ENCODE data around the gene LRRC72. TPM values are rescaled to one million over a fixed set of nuclear protein-coding genes. Genes with fewer than 3 reads are reported as not detected.

Gene LRRC72
- polyA plus RNA-seq, 1 donor (not counting 4 experiments of a cell fraction or from before 2014, with no cell fraction given): not detected

GRCh38 chr7:16589881-16590280, 63.3 kb downstream of the LRRC72 start:
- Histone ChIP-seq H3K9me1 (ENCODE audit: control insufficient read depth, extremely low read depth, insufficient read depth, low read length) (no peaks in the 10 kb centered on the region), H3K36me3 (ENCODE audit: control insufficient read depth in 2 of 2, extremely low read depth in 1 of 2, insufficient read depth in 2 of 2, low read length in 2 of 2) (no peaks in the 10 kb centered on the region), H3K27me3 (ENCODE audit: control insufficient read depth, extremely low read depth, insufficient read depth, low read length) (no peaks in the 10 kb centered on the region), H3K79me2 (ENCODE audit: control insufficient read depth, insufficient read depth, low read length) (no peaks in the 10 kb centered on the region), H3K4me1 (ENCODE audit: control insufficient read depth, extremely low read depth, insufficient read depth, low read length) (no peaks in the 10 kb centered on the region), H4K20me1 (ENCODE audit: control insufficient read depth, extremely low read depth, insufficient read depth, low read length) (no peaks in the 10 kb centered on the region), H3K4me2 (ENCODE audit: control insufficient read depth, extremely low read depth, insufficient read depth, low read depth, low read length) (no peak overlapping the region), H3K4me3 (ENCODE audit: control insufficient read depth in 2 of 3, extremely low read depth in 1 of 3, insufficient read depth in 2 of 3, low read depth in 1 of 3, low read length in 3 of 3) (no peak overlapping the region), H3K27ac (ENCODE audit: control insufficient read depth, insufficient read depth, low read length) (no peak overlapping the region), H3K9me3 (ENCODE audit: control insufficient read depth, low read depth, low read length) (no peaks in the 10 kb centered on the region), H3K9ac (ENCODE audit: control insufficient read depth, extremely low read depth, insufficient read depth, low read length) (no peak overlapping the region), H2AFZ (ENCODE audit: control insufficient read depth, low read length) (no peak overlapping the region)
- dilution Hi-C loops (cut with MboI; ENCODE audit: extremely low pct_ligation_motif_present, low sequenced_read_pairs): no loop called here
- TF ChIP-seq EZH2 (IDR thresholded peaks at IDR 0.05; ENCODE audit: low read length): no peak
- TF ChIP-seq, protein P1, sequence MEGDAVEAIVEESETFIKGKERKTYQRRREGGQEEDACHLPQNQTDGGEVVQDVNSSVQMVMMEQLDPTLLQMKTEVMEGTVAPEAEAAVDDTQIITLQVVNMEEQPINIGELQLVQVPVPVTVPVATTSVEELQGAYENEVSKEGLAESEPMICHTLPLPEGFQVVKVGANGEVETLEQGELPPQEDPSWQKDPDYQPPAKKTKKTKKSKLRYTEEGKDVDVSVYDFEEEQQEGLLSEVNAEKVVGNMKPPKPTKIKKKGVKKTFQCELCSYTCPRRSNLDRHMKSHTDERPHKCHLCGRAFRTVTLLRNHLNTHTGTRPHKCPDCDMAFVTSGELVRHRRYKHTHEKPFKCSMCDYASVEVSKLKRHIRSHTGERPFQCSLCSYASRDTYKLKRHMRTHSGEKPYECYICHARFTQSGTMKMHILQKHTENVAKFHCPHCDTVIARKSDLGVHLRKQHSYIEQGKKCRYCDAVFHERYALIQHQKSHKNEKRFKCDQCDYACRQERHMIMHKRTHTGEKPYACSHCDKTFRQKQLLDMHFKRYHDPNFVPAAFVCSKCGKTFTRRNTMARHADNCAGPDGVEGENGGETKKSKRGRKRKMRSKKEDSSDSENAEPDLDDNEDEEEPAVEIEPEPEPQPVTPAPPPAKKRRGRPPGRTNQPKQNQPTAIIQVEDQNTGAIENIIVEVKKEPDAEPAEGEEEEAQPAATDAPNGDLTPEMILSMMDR (optimal IDR thresholded peaks at IDR 0.05 in 1 of 3, IDR thresholded peaks at IDR 0.05 in 1 of 3, conservative IDR thresholded peaks at IDR 0.05 in 1 of 3; ENCODE audit: extremely low read depth in 1 of 3, insufficient read depth in 2 of 3, low read length in 3 of 3): no peak
- DNase-seq (ENCODE audit: low read depth, low spot score) (no peak), FAIRE-seq (no peak)

GRCh38 chr7:16590424-16590823, 63.8 kb downstream of the LRRC72 start:
- no peak overlapping the region for H2AFZ ChIP-seq (ENCODE audit: control insufficient read depth, low read length)
- no peaks in the 10 kb centered on the region for H3K36me3 ChIP-seq (ENCODE audit: control insufficient read depth in 2 of 2, extremely low read depth in 1 of 2, insufficient read depth in 2 of 2, low read length in 2 of 2)
- FAIRE-seq: no peak
- no peaks in the 10 kb centered on the region for H3K4me1 ChIP-seq (ENCODE audit: control insufficient read depth, extremely low read depth, insufficient read depth, low read length)
- H3K27me3 ChIP-seq (ENCODE audit: control insufficient read depth, extremely low read depth, insufficient read depth, low read length): no peaks in the 10 kb centered on the region
- no peak overlapping the region for H3K9ac ChIP-seq (ENCODE audit: control insufficient read depth, extremely low read depth, insufficient read depth, low read length)
- H3K79me2 ChIP-seq (ENCODE audit: control insufficient read depth, insufficient read depth, low read length): no peaks in the 10 kb centered on the region
- TF ChIP-seq, protein P1 (optimal IDR thresholded peaks at IDR 0.05 in 1 of 3, IDR thresholded peaks at IDR 0.05 in 1 of 3, conservative IDR thresholded peaks at IDR 0.05 in 1 of 3; ENCODE audit: extremely low read depth in 1 of 3, insufficient read depth in 2 of 3, low read length in 3 of 3): no peak
- no peak for TF ChIP-seq EZH2 (IDR thresholded peaks at IDR 0.05; ENCODE audit: low read length)
- H3K9me1 ChIP-seq (ENCODE audit: control insufficient read depth, extremely low read depth, insufficient read depth, low read length): no peaks in the 10 kb centered on the region
- dilution Hi-C loops (cut with MboI; ENCODE audit: extremely low pct_ligation_motif_present, low sequenced_read_pairs): no loop called here
- no peak for DNase-seq (ENCODE audit: low read depth, low spot score)
- H3K9me3 ChIP-seq (ENCODE audit: control insufficient read depth, low read depth, low read length): no peaks in the 10 kb centered on the region
- H3K4me3 ChIP-seq (ENCODE audit: control insufficient read depth in 2 of 3, extremely low read depth in 1 of 3, insufficient read depth in 2 of 3, low read depth in 1 of 3, low read length in 3 of 3): no peak overlapping the region
- no peak overlapping the region for H3K27ac ChIP-seq (ENCODE audit: control insufficient read depth, insufficient read depth, low read length)
- no peaks in the 10 kb centered on the region for H4K20me1 ChIP-seq (ENCODE audit: control insufficient read depth, extremely low read depth, insufficient read depth, low read length)
- H3K4me2 ChIP-seq (ENCODE audit: control insufficient read depth, extremely low read depth, insufficient read depth, low read depth, low read length): no peak overlapping the region

Measured in keratinocyte (primary cell).